ENCODE data around the gene ACSM3.
A peak's percentile ranks its signal among the peaks of the same experiment; 100 is the strongest.
"Not testable (repeated sequence)": the region's sequence is repeated elsewhere in the genome, so short reads cannot be mapped to it uniquely, and the experiment has no call there.

The ACSM3 gene

GRCh38 chr16:20760346-20760745 lies 3.5 kb upstream of the ACSM3 start:
- no peak for DNase-seq

- DNase-seq, result no peak
Measured at GRCh38 chr16:20761175-20761574, 2.6 kb upstream of the ACSM3 start.

- no peak for DNase-seq
Measured at GRCh38 chr16:20762404-20763123, 1.2 kb upstream of the ACSM3 start.

- DNase-seq, result not testable (repeated sequence)
Measured at GRCh38 chr16:20764448-20764847, 634 bp downstream of the ACSM3 start.

GRCh38 chr16:20765732-20766131 lies 1.9 kb downstream of the ACSM3 start:
- no peak for DNase-seq

- no peak for DNase-seq
Measured at GRCh38 chr16:20766294-20766693, 2.5 kb downstream of the ACSM3 start.

GRCh38 chr16:20767577-20767976 lies 3.8 kb downstream of the ACSM3 start:
- no peak for DNase-seq

GRCh38 chr16:20768121-20768520 lies 4.3 kb downstream of the ACSM3 start:
- no peak for DNase-seq

- DNase-seq, result no peak
Measured at GRCh38 chr16:20768818-20769217, 5.0 kb downstream of the ACSM3 start.

- no peak for DNase-seq
Measured at GRCh38 chr16:20773679-20774078, 9.9 kb downstream of the ACSM3 start.

- peak; percentile 61 for DNase-seq
Measured at GRCh38 chr16:20774703-20775362, 11.0 kb downstream of the ACSM3 start.

- no peak for DNase-seq
Measured at GRCh38 chr16:20781697-20782096, 17.9 kb downstream of the ACSM3 start.

GRCh38 chr16:20782470-20782869 lies 18.7 kb downstream of the ACSM3 start:
- DNase-seq, result no peak

- no peak for DNase-seq
Measured at GRCh38 chr16:20784204-20784603, 20.4 kb downstream of the ACSM3 start.

GRCh38 chr16:20789130-20789529 lies 25.3 kb downstream of the ACSM3 start:
- DNase-seq, result no peak

GRCh38 chr16:20791923-20792612 lies 28.3 kb downstream of the ACSM3 start:
- no peak for DNase-seq

GRCh38 chr16:20798364-20798763 lies 34.5 kb downstream of the ACSM3 start:
- DNase-seq, result peak; percentile 14

- DNase-seq, result peak; percentile 3
Measured at GRCh38 chr16:20799599-20799998, 35.8 kb downstream of the ACSM3 start.

GRCh38 chr16:20801278-20801677 lies 37.5 kb downstream of the ACSM3 start:
- no peak for DNase-seq

- no peak for DNase-seq
Measured at GRCh38 chr16:20803192-20803560, 39.4 kb downstream of the ACSM3 start.

- DNase-seq, result no peak
Measured at GRCh38 chr16:20803561-20804214, 39.9 kb downstream of the ACSM3 start.

- not testable (repeated sequence) for DNase-seq
Measured at GRCh38 chr16:20805684-20806167, 41.9 kb downstream of the ACSM3 start.

All from CD4-positive, alpha-beta T cell treated with Interleukin-21 for 1 hour (primary cell).